H1 (cell line): ENCODE measurements around the gene FSIP1.

Source experiments
- BRCA1 ChIP-seq: IDR thresholded peaks from 2 replicates; pipeline ENCODE4 v1.6.1; 2012; ENCODE audit warnings: low read depth, low read length, improper control_type of control experiment
- GABPA ChIP-seq: IDR thresholded peaks from 2 replicates; pipeline ENCODE4 v1.6.1; 2011; ENCODE audit warnings: mild to moderate bottlenecking, low read length, moderate library complexity, borderline replicate concordance; ENCODE audit not compliant: insufficient read depth
- POLR2AphosphoS5 ChIP-seq: IDR thresholded peaks from 2 replicates; pipeline ENCODE4 v1.6.1; 2011; ENCODE audit warnings: low read depth, low read length
- POU5F1 ChIP-seq: IDR thresholded peaks from 2 replicates; pipeline ENCODE4 v1.6.1; 2011; ENCODE audit warnings: low read depth, mild to moderate bottlenecking, low read length, moderate library complexity

DNA sequence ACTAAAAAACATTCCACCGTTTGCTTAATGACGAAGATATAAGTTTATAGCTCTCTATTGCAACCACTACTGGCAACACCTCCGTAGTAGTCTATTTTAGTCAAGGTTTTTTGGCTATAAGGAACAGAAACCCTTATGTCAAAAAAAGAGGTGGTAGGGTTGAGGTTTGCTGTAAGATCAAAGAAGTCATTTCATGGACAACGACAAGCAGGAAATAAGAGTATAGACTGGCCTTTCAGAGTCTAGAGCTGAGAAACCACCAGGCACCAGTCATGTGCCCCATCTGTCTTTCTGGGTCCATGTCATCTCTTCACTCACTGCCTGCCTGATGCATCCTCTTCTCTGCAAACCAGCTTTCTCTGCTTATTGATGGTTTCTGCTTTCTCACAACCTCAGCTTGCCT, 159.1 kb downstream of the FSIP1 start:
- TF ChIP-seq POU5F1: no peak
- TF ChIP-seq GABPA: no peak
- TF ChIP-seq BRCA1: no peak
- no peak for TF ChIP-seq POLR2AphosphoS5
